Measurements from ENCODE around the gene NDUFS7.
A peak's percentile ranks its signal among the peaks of the same experiment; 100 is the strongest.

NDUFS7 gene
- total RNA-seq: 27.1 to 81.3 (median 49.1) reads per million in 17 experiments

DNA sequence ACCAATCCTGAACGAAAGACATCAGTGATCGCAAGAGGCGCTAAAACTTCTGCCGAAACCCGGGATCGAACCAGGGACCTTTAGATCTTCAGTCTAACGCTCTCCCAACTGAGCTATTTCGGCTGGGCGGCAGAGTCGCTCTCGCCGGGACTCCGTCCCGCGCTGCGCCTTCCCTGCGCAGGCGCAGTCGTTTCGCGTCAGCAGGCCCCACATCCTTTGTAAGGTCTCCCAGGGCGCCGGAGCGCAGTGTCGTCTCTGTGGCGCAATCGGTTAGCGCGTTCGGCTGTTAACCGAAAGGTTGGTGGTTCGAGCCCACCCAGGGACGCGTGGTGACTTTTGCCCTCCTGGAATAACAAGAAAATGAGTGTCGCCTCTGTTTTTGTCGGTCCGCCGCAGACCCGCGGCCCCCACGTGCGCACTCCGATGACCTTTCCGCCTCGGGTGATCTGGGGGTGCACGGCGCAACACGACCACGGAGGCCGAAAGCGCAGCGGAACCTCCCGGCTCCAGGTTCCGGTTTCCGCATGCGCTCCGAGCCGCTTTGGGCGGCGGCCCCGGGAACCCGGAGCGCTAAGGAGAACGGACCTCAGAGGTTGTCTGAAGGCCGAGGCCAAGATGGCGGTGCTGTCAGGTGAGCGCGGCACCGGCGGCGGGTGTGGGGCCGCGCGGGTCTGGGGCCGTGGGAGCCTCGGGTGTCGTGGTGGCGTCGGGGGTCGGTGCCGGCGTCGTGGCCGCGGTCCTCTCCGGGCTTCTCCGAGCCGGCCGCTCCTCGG, at the start of gene NDUFS7:
Gene NDUFS7, plus strand, starts transcription at position 596 of the 773 bp plus-strand sequence. Its CDS starts 20 bp downstream, at position 616.
- DNase-seq: peak; percentile 95 to 97 (median 96)

DNA sequence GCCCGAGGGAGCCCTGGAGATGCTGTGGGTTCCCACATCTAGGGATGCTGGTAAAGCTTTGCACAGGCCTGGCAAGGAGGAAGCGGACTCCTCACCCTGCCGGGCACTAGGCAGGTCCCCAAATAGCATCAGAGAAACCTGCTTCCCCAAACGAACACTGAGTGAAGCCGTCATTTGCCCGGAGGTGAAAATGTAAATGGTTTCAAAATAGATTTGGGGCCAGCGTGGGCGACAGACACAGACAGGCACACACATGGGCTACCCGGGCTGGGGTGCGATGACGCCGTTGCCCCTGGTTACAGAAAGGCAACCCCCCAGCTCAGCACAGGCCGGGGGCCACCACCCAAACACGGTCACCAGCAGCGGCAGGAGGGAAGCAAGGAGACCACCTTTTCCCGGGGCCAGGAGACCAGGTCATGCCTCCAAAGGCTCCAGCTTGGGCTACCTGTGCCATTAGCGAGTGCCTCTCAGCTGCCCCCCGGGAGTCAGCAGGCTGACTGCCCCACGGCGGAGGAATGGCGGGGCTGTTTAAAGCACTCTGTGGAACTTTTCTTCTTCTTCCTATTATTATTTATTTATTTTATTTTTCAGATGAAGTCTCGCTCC, 47.5 kb upstream of the NDUFS7 start:
- DNase-seq: no peak

DNA sequence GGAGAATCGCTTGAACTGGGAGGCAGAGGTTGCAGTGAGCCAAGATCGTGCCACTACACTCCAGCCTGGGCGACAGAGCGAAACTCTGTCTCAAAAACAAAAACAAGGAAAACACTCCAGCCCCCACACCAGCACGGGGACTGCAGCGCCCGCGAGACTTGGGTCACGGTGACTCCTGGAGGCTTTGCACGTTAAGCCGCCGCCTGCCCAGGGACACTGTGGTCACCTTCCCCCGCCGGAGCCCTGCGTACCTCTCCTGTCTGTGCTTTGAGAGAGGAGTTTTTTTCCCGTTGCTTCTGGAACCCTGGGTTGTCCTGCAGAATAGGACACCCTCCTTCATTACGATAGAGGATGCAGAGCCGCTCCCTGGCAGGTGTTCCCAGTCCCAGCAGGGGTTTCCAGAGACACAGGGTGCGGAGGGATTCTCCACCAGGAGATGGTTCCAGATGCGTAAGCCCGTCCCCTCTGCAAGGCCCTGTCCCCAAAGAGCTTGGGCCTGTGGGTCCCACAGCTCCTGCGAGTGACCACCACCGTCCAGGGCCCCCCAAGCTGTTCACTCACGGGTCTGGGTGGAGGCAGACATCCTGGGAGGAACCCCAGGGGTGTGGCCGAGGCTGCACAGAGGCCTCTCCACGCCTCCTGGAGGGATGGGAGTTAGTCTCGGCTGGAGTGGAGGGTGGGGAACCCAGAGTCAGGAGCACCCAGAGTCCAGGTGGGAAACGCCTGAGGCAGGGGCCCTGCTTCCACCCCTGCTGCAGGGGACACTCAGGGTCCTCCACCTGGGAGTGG, 42.8 kb upstream of the NDUFS7 start:
- no peak for DNase-seq

DNA sequence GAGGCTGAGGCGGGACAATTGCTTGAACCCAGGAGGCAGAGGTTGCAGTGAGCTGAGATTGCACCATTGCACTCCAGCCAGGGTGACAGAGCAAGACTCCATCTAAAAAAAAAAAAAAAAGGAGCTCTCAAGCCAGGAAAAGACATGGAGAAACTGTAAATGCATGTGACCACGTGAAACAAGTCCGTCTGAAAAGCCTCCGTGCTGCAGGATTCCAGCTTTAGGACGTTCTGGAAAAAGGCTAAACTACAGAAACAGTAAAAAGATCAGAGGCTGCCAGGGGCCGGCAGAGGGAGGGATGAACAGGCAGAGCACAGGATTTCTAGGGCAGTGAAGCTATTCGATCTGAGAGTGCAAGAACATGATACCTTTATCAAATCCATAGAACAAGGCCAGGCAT, 40.7 kb upstream of the NDUFS7 start:
- no peak for DNase-seq

DNA sequence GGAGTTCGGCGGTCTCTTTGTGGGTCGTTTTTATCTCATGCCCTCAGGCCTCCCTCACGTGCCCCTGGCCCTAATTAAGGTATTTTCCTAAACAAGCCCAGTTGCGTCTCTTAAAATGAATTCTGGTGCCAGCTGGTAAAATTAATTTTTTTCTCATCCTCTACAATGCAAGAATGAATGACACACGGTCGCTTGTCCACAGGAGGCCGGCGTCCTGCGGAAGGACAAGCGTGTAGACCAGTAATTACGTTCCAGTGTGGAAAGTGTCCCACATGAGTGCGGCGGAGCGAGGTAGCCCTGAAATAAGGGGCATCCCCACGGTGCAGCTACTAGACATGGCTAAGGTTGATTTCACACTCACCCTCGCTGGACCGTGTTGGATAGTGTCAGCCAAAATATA, 34.5 kb upstream of the NDUFS7 start:
- DNase-seq: peak in 1 of 4 experiments; percentile 1

DNA sequence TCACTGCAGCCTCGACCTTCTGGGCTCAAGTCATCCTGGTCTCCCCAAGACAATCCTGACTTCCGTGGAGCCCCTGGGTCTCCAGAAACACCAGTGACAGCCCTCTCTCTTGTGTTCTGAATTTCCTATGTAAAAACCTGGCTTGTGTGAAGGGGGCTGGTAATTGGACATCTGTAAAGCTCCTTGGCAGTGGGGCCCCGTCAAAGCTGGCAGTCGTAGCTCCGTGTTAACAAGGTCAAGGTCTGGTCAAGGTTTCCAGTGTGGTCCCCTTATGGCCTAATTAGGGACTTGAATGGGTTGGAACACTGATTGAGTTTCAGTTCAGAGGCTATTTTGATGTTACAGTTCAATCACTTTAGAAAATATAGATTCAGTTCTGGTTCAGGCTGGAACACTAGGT, 32.8 kb upstream of the NDUFS7 start:
- DNase-seq: no peak

DNA sequence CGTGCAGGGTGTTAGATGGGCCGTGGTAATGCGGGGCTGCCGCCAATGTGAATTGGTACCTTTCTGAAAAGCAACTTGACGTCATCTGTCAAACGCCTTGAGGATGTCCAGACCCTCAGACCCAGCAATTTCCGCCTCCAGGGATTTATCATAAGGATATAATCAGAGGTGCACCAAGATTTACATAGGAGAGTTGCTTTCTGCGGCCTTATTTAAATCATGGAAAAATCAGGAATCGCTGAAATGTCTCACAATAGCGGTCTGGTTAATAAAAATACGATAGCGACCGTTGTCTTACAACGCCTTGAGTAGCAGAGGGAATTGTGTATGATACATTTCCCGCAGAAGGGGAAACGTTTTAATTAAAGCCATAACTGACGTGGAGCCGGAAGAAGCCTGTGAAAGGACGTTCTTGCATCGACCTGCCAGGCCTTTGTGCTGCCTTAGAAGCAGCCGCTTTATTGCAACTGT, 32.3 kb upstream of the NDUFS7 start:
- DNase-seq: no peak

DNA sequence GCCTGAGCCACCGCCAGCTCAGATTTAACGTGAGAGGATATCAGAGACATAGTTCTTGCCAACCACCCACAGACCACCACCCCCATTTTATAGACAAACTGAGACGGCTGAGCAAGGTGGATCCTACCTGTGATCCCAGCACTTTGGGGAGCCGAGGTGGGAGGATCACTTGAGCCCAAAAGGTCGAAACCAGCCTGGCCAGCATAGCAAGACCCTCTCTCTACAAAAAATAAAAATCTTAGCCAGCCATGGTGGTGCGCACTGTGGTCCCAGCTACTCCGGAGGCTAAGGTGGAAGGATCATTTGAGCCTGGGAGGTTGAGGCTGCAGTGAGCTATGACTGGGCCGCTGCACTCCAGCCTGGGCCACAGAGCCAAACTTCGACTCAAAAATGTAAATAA, 30.6 kb upstream of the NDUFS7 start:
- no peak for DNase-seq

DNA sequence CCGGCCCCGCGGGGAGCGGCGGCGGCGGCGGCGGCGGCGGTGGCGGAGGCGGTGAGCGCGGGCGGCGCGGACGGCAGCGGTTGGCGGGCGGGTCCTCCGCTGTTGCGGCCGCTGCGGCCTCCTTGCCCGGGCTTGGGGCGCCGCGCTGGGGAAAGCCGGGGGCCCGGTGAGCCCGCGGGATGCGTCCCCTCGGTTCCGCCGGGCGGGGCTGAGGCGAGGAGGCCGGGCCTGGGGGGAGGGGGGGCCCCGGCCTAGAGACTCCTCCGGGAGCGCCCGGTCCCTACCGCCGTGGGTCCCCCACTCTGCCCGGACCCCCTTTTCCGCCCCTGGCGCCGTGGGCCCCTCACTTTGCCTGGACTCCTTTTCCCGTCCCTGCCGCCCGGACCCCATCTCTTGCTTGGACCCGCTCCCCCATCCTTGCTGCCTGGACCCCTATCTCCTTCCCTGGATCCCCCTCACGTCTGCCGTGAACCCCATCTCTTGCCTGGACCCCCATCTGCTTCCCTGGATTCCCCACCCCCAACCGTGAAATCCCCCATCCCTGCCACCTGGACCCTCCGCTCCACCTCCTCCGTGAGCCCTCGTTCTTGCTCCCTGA, 28.6 kb upstream of the NDUFS7 start:
- DNase-seq: no peak

DNA sequence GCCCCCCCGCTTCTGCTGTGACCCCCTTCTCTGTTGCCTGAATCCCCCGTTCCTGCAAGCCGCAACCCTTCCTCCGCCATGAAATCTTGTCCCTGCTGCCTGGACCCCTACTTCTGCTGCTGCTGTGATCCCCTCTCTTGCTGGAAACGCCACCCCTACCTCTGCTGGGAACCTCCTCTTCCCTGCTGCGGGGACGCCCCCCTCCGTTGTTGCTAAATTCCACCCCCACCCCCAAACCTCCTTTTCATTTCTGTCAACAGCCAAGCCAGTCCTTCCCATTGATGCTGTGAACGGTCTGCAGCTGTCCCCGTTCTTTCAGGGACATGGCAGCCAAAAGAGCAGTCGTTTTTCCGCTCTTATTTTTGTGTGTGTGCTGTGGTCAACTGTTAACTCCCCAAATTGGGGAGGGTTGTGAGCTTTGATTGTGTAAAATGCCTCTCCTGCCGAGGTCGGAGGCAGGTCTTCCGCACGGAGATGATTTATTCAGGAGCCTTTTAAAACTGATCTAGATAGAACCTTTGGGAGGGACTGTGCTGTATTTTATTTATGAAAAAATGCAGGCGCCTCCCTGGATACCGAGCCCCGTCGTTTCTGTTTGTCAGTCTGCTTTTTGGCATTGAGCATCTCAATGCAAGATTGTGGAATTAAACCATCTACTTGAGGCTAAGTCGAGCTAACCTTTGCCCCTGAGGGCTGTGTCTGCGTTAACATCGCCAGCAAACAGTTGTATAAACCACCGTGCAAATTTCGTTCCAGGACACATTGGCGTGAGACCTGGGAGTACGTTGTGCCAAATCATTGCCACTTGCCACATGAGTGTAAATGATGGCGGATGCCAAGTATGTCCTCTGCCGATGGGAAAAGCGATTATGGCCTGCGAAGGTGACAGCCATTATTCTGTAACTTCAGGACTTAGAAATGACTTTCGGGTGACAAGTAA, 27.9 kb upstream of the NDUFS7 start:
- DNase-seq: peak in 3 of 4 experiments; percentile 6 to 31 (median 19)

DNA sequence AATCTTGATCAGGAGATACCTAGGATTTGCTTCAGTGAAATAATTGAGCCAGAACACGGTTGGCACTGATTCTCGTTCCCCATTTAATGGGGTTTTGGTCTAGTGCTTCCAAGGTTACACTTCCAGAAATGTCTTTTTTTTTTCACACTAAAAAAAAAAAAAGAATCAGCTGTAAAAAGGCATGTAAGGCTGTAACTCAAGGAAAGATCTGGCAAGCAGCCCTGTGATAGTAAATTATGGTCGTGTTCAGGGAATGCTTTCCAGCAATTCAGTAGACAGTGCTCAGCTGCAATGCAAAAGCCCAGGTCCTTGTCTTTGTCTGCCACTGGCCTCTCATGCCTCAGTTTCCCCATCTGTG, 27.2 kb upstream of the NDUFS7 start:
- peak in 1 of 4 experiments; percentile 1 for DNase-seq

DNA sequence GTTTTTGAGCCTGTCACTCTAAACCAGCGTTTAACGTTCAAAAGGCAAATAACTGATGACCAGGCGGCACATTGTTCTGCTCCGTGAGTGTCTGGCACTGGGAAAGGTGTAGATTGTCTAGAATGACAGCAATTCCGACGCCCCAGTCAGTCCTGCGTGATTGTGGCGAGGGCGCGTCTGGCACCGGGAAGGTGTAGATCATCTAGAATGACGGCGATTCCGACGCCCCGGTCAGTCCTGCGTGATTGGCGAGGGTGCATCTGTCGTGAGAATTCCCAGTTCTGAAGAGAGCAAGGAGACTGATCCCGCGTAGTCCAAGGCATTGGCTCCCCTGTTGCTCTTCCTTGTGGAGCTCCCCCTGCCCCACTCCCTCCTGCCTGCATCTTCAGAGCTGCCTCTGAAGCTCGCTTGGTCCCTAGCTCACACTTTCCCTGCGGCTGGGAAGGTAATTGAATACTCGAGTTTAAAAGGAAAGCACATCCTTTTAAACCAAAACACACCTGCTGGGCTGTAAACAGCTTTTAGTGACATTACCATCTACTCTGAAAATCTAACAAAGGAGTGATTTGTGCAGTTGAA, 26.1 kb upstream of the NDUFS7 start:
- no peak for DNase-seq

DNA sequence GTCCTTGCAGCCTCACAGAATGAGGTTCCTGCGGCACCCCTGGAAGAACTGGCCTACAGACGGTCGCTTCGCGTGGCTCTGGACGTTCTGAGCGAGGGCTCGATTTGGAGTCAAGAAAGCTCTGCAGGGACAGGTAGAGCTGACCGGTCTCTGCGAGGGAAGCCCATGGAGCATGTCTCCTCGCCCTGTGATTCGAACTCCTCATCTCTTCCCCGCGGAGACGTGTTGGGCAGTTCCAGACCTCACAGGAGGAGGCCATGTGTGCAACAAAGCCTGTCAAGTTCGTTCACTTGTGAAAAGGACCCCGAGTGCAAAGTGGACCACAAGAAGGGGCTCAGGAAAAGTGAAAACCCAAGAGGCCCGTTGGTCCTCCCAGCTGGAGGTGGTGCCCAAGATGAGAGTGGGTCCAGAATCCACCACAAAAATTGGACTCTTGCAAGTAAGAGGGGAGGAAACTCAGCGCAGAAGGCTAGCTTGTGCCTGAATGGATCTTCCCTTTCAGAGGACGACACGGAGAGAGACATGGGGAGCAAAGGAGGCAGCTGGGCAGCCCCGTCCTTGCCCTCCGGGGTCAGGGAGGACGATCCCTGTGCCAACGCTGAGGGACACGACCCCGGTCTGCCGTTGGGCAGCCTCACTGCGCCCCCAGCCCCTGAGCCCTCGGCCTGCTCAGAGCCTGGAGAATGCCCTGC, 23.4 kb upstream of the NDUFS7 start:
- no peak for DNase-seq

DNA sequence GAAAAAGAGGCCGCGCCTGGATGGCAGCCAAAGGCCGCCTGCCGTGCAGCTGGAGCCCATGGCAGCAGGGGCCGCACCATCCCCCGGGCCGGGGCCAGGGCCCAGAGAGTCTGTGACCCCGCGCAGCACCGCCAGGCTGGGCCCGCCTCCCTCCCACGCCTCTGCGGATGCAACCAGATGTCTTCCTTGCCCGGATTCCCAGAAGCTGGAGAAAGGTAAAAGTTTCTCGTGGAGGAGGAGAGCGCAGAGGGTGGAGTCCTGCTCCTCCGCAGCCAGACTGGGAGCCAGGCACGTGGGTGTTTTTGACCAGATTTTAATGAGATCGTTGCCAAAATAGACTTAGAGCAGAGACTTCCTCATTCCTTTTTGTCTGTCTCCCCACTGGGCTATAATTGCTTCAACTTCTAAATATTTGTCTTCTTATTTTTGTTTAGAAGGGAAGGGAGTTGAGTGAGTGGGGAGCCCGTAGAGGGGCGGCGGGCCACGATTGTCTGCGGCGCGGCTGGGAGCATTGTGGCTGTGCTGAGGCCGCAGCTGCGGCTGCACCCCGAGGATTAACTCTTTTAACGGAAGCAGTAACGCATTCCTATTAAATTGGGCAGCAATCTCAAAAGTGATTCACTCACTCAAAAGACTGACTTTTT, 22.8 kb upstream of the NDUFS7 start:
- peak; percentile 40 to 70 (median 59) for DNase-seq

DNA sequence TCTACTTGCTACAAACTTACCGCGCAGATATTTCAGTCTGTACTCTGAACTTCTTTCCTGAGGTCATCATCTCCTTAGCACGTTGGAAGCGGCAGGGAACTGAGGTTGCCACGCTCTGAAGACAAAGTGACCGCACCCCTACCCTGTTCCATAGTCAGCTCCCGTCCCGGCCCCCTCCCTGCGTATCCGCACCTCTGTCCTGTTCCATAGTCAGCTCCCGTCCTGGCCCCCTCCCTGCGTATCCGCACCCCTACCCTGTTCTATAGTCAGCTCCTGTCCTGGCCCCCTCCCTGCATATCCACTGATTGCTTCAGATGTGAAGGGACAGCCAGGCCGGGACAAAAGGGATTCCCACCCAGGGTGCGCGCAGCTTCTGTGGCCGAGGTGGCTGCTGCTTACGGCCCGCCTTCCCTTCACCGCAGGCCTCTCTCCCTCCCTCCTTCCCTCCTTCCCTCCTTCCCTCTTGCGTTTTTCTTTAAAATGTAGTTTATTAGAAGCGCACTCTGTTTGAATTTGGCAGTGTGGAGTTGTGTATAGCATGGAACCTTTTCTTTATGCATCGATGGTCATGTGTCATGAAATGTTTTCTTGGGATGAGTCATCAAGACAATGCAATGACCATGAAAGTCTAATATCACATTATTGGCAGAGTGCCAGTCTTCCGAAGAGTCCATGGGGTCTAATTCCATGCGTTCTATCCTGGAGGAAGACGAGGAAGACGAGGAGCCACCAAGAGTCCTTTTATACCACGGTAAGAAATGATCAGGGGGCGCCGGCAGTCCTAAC, 21.9 kb upstream of the NDUFS7 start:
- peak in 3 of 4 experiments; percentile 11 to 46 (median 41) for DNase-seq

DNA sequence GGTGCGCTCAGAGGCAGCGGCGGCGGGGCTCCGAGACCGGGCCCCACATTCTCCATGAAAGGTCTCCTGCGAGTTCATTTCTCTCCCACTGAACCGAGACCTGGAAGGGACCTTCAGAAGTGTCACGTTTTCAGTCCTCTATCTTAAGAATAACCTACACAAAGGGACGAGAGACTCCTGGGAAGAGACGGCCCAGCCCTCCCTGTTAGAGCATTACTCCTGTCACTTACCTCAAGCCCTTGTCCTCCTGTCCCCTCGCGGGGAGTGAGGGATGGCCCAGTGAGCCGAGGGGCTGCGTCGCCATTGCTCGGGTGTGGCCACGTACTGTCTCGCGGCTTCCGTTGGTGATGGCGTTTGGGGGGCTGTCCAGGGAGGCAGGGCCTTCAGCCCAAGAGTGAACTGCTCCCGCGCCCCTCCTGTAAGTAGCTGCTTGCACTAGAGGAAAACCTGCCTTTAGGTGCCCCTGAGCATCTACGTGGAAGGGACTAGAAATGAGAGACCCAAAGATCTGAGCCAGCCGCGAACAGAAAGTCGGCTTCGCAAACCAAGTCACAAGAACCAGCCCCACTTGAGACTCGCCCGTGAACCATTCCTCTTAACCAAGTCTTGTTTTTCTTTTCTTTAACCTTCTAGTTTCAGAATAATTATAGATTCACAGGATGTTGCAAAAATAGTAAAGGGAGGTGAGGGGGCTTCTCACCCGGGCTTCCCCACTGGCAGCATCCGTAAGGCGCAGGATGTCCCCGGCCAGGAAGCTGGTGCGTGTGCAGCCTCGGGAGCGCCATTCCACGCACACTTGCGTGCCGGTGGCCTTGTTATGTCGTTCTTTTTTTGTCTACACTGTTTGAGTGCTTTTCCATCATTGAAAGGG, 21.1 kb upstream of the NDUFS7 start:
- DNase-seq: no peak

DNA sequence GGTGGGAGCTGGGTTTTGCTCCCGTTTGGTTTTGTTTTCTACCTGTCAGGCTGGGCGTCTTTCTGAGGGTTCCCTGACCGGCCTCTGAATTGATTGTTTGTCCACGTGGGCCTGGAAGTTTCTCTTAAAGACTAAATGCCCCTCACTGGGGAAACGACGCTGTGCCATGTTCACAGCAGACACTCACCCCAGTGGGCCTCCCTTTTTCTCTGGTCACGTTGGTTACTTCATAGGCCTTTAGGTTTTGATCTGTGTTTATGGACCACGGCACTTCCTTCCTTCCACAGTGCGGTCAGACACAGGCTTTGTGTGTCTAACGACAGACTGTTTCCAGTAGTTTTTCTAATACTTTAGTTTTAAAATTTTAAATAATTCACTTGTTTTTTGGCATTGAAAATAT, 20.1 kb upstream of the NDUFS7 start:
- DNase-seq: peak; percentile 17 to 55 (median 46)

DNA sequence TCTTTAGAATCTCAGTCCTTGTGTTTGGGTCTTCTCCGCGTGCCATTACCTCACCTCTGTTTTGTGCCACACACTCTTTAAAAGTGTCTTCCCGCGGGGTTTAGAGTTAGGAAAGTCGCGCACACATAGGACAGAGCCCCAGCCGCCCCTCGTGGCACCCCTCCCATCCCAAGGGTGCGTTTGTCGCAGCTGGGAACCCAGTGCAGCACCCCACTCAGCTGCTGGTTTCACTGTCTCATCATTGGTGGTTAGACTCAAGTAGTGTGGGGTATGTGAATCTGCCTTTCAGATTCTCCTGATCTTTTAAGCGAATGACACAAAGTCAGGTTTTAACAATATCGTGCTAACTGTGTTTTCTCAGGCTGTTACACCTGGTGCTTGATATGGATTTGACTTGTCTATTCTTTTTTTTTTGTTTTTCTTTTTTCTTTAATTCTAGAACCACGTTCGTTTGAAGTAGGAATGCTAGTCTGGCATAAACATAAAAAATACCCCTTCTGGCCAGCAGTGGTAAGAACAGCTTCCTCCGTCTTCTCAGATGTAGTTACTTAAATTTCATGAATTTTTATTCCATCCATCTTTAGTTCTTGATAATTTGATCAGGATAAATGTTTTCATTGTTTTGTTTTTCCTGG, 19.5 kb upstream of the NDUFS7 start:
- DNase-seq: peak in 3 of 4 experiments; percentile 16 to 28 (median 25)

All from suppressor macrophage (primary cell).